Urothelium cell line (cell line): ENCODE data around the gene ASB6.
"Not testable (repeated sequence)": the region's sequence is repeated elsewhere in the genome, so short reads cannot be mapped to it uniquely, and the experiment has no call there.

Source experiments
- DNase-seq: peaks from one replicate; pipeline ENCODE4 v3.0.0; 2011; ENCODE audit warnings: low spot score, mixed read lengths
- FAIRE-seq: peaks from 2 replicates; lab custom pipeline; 2011; peaks lifted over from hg19 to GRCh38; lab: Jason Lieb, UNC

Gene ASB6

GRCh38 chr9:129667850-129668249 is 25.9 kb upstream of the ASB6 start:
- FAIRE-seq: no peak
- DNase-seq: no peak

GRCh38 chr9:129667378-129667777 is 25.4 kb upstream of the ASB6 start:
- FAIRE-seq (no peak), DNase-seq (no peak)

- no peak for FAIRE-seq
- no peak for DNase-seq
Observed at GRCh38 chr9:129666575-129666974, 24.6 kb upstream of the ASB6 start.

GRCh38 chr9:129665814-129666520 is 24.0 kb upstream of the ASB6 start:
- no peak for FAIRE-seq
- DNase-seq: no peak

- DNase-seq (peak; percentile 51), FAIRE-seq (no peak)
Observed at GRCh38 chr9:129665389-129665775, 23.4 kb upstream of the ASB6 start, which contains the start of gene PRRX2. PRRX2 (plus strand) TSS chr9:129665647; CDS start chr9:129665868, 221 bp downstream.

GRCh38 chr9:129664746-129665388 is 22.9 kb upstream of the ASB6 start:
- FAIRE-seq: no peak
- DNase-seq: no peak

GRCh38 chr9:129662239-129662638 is 20.3 kb upstream of the ASB6 start:
- DNase-seq, FAIRE-seq: not testable (repeated sequence)

GRCh38 chr9:129661029-129661428 is 19.1 kb upstream of the ASB6 start:
- no peak for FAIRE-seq
- DNase-seq: no peak

- DNase-seq (peak; percentile 54), FAIRE-seq (peak; percentile 13)
Observed at GRCh38 chr9:129656795-129657390, 14.9 kb upstream of the ASB6 start.

GRCh38 chr9:129655696-129656095 is 13.7 kb upstream of the ASB6 start:
- FAIRE-seq (no peak), DNase-seq (no peak)

GRCh38 chr9:129655154-129655553 is 13.2 kb upstream of the ASB6 start:
- DNase-seq (no peak), FAIRE-seq (no peak)

GRCh38 chr9:129654554-129655040 is 12.6 kb upstream of the ASB6 start:
- DNase-seq: no peak
- no peak for FAIRE-seq

GRCh38 chr9:129653823-129654553 is 12.0 kb upstream of the ASB6 start:
- no peak for DNase-seq
- FAIRE-seq: no peak

GRCh38 chr9:129650680-129651235 is 8.8 kb upstream of the ASB6 start:
- no peak for FAIRE-seq

GRCh38 chr9:129649726-129650679 is 8.1 kb upstream of the ASB6 start:
- no peak for FAIRE-seq

More at GRCh38 chr9:129650680-129651235, 8.8 kb upstream of the ASB6 start:
- DNase-seq: no peak

GRCh38 chr9:129648764-129649115 is 6.8 kb upstream of the ASB6 start:
- FAIRE-seq (no peak), DNase-seq (no peak)

More at GRCh38 chr9:129649726-129650679, 8.1 kb upstream of the ASB6 start:
- DNase-seq: no peak

- FAIRE-seq (no peak), DNase-seq (no peak)
Observed at GRCh38 chr9:129648092-129648763, 6.3 kb upstream of the ASB6 start.

- DNase-seq (no peak), FAIRE-seq (peak; percentile 99)
Observed at GRCh38 chr9:129647635-129648034, 5.7 kb upstream of the ASB6 start.

GRCh38 chr9:129646654-129647053 is 4.7 kb upstream of the ASB6 start:
- no peak for DNase-seq
- FAIRE-seq: no peak
